Prostate gland (tissue), 2 donors: ENCODE measurements around the gene WFDC11. TPM values are rescaled to one million over a fixed set of nuclear protein-coding genes. Genes with fewer than 3 reads are reported as not detected.
"Not testable (repeated sequence)": the region's sequence is repeated elsewhere in the genome, so short reads cannot be mapped to it uniquely, and the experiment has no call there.

Source experiments
- DNase-seq: peaks from one replicate; pipeline ENCODE4 v3.0.0-alpha.2; 2019; ENCODE audit warnings: low spot score
- H3K27ac ChIP-seq, 2 donors: fragments of 200-600 bp; sonication (generic); 2 replicates each; pipeline ENCODE4 v1.5.1; 2017 to 2019
- H3K27me3 ChIP-seq: fragments of 200-600 bp; sonication (generic); replicated peaks from 2 replicates; pipeline ENCODE4 v1.5.1; 2019; ENCODE audit not compliant: insufficient read depth
- H3K36me3 ChIP-seq, 2 donors: fragments of 200-600 bp; sonication (generic); 1 replicate in 1 of 2; 2 replicates in 1 of 2; pipeline versions ENCODE4 v1.5.1 to v1.8.1; 2017 to 2019
- H3K4me1 ChIP-seq: fragments of 200-600 bp; sonication (generic); replicated peaks from 2 replicates; pipeline ENCODE4 v1.5.1; 2019
- H3K4me3 ChIP-seq, 2 donors: fragments of 200-600 bp; sonication (generic); 2 replicates each; pipeline ENCODE4 v1.5.1; 2017 to 2019
- H3K9me3 ChIP-seq: fragments of 200-600 bp; sonication (generic); 2 replicates; pipeline ENCODE4 v1.5.1; 2017
- POLR2A ChIP-seq: fragments of 450-650 bp; IDR thresholded peaks from one replicate; pipeline ENCODE4 v1.6.1; 2016; ENCODE audit warnings: antibody characterized with exemption, mild to moderate bottlenecking
- POLR2AphosphoS5 ChIP-seq: sonication (generic); formaldehyde crosslinking; IDR thresholded peaks from one replicate; pipeline ENCODE4 v1.6.1; 2017; ENCODE audit warnings: antibody characterized with exemption
- WGBS: methylation state at CpG from one replicate; pipeline ENCODE4 v1.1.5; 2018; 5-methylcytosine and 5-hydroxymethylcytosine counted together
- intact Hi-C: fragments of 100-400 bp; cut with DNase I; formaldehyde crosslinking; loops from one replicate; pipeline ENCODE4 v1.14.2; 2022
- total RNA-seq, 2 donors: library from RNA; depleted of rRNA; stranded (reverse); fragments of >200 nt; gene quantifications; one replicate each; pipeline ENCODE4 v1.1.0, GENCODE V29; 2016
- TF ChIP-seq, protein P1 (sequence below), 4 experiments: fragments of 200-600 bp in 2 of 4; fragments of 450-650 bp in 2 of 4; sonication (generic) in 2 of 4; IDR thresholded peaks; 1 replicate in 3 of 4; 2 replicates in 1 of 4; pipeline ENCODE4 v1.5.1; 2016 to 2019; ENCODE audit warnings: antibody characterized with exemption in 4 of 4, mild to moderate bottlenecking in 2 of 4, moderate library complexity in 2 of 4

The WFDC11 gene
- total RNA-seq, 2 donors from 2014 or later: not detected

DNA sequence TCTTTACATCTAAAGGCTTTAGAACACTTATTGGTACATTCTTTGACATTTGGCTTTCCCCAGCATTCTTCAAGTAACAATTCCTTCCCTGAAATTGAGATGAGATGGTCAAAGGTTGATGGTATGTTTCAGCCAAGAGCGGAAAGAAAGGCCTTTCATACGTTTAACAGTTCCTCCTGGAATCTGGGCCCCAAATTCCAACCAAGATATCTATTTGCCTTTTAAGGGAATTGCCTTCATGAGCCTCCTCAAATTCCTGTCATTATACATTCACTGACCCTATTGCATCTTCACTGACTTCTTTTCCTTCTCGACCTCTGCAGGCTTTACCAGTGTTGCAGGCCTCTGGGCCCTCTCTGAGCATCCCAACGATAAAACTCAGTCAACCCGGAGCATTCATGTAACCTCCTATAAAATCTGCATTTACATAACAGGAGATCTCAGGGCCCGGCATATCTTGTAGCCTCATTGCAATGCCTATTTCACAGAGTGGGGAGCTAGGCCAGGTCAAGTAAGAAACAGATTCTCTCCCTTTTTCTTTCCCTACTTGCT is 20.7 kb downstream of the WFDC11 start:
- TF ChIP-seq, protein P1, sequence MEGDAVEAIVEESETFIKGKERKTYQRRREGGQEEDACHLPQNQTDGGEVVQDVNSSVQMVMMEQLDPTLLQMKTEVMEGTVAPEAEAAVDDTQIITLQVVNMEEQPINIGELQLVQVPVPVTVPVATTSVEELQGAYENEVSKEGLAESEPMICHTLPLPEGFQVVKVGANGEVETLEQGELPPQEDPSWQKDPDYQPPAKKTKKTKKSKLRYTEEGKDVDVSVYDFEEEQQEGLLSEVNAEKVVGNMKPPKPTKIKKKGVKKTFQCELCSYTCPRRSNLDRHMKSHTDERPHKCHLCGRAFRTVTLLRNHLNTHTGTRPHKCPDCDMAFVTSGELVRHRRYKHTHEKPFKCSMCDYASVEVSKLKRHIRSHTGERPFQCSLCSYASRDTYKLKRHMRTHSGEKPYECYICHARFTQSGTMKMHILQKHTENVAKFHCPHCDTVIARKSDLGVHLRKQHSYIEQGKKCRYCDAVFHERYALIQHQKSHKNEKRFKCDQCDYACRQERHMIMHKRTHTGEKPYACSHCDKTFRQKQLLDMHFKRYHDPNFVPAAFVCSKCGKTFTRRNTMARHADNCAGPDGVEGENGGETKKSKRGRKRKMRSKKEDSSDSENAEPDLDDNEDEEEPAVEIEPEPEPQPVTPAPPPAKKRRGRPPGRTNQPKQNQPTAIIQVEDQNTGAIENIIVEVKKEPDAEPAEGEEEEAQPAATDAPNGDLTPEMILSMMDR (IDR thresholded peaks at IDR 0.05): no peak
- no peak for TF ChIP-seq POLR2AphosphoS5
- no peak for TF ChIP-seq POLR2A
- Histone ChIP-seq H3K36me3 (no peaks in the 10 kb centered on the region), H3K4me1 (no peaks in the 10 kb centered on the region), H3K4me3 (no peak overlapping the region), H3K27ac (no peak overlapping the region), H3K9me3 (no peaks in the 10 kb centered on the region), H3K27me3 (no peaks in the 10 kb centered on the region)
- DNase-seq: no peak
- WGBS: 81% methylated on average over 6 of the region's 6 CpGs
- intact Hi-C loops: no loop called here

DNA sequence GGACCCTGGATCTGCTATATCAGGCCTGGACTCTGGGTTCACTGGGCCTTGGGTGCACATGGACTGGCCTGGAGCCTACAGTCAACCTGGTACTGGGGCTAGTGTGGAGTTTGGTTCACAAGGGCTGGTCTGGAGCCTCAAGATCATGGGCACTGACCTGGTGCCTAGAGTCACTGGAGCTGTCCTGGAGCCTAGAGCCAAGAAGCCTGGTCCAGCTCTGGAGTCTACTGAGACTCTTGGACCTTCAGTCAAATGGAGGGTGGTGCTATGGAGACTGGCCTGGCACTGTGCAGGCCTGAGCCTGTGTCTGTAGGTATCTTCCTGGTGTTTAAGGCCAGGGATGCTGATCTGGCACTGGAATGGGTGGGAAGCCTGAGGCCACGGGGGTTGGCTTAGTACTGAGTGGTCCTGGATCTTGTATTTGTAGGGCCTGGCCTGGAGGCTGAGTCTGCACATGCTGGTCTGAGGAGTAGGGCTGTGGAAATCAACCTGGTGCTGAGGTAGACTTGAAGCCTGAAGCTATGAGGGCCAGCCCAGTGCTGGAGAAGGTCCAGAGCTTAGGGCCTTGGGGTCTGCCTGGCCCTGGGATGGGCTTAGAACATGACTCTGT is 22.5 kb downstream of the WFDC11 start:
- TF ChIP-seq POLR2AphosphoS5 (no peak), POLR2A (no peak)
- TF ChIP-seq, protein P1 (IDR thresholded peaks at IDR 0.05): no peak
- no peak overlapping the region for H3K4me3 ChIP-seq
- no peaks in the 10 kb centered on the region for H3K36me3 ChIP-seq
- H3K27me3 ChIP-seq: no peaks in the 10 kb centered on the region
- H3K4me1 ChIP-seq: no peaks in the 10 kb centered on the region
- no peak for DNase-seq
- 86% methylated on average over 1 of the region's 1 CpG for WGBS
- no peak overlapping the region for H3K27ac ChIP-seq
- H3K9me3 ChIP-seq: no peaks in the 10 kb centered on the region
- intact Hi-C loops: no loop called here

DNA sequence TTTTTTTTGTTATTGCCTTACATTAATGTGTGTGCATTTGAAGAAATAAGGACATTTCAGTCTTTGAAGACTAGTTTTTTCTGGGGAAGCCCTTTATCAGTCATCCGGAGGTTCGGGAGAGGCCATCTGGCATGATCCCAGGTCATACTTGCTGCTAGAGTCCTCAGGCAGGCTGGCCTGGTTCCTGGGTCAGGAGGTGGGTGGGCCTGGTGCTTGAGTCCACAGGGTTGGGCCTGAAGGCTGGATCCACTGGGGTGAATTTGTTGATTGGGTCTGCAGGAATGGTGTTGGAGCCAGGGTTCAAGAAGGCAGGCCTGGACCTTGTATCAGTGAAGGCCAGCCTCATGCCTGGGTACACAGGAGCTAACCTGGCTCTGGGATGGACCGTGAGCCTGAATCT is 23.2 kb downstream of the WFDC11 start:
- TF ChIP-seq POLR2AphosphoS5: no peak
- no peak for TF ChIP-seq POLR2A
- TF ChIP-seq, protein P1 (IDR thresholded peaks at IDR 0.05): no peak
- DNase-seq: no peak
- Histone ChIP-seq H3K4me1 (no peaks in the 10 kb centered on the region), H3K36me3 (no peaks in the 10 kb centered on the region), H3K27me3 (no peaks in the 10 kb centered on the region), H3K9me3 (no peaks in the 10 kb centered on the region), H3K4me3 (no peak overlapping the region), H3K27ac (no peak overlapping the region)
- intact Hi-C loops: no loop called here
- WGBS: 92% methylated on average over 3 of the region's 3 CpGs

DNA sequence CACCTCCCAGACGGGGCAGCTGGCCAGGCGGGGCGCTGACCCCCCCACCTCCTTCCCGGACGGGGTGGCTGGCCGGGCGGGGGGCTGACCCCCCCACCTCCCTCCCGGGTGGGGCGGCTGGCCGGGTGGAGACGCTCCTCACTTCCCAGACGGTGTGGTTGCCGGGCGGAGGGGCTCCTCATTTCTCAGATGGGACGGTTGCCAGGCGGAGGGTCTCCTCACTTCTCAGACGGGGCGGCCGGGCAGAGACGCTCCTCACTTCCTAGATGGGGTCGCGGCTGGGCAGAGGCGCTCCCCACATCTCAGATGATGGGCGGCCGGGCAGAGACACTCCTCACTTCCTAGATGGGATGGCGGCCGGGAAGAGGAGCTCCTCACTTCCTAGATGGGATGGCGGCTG is 24.2 kb downstream of the WFDC11 start:
- H3K4me1 ChIP-seq, H3K4me3 ChIP-seq, H3K9me3 ChIP-seq, H3K36me3 ChIP-seq, intact Hi-C loops, DNase-seq, H3K27ac ChIP-seq, H3K27me3 ChIP-seq: not testable (repeated sequence)
- WGBS: 92% methylated on average over 24 of the region's 28 CpGs

DNA sequence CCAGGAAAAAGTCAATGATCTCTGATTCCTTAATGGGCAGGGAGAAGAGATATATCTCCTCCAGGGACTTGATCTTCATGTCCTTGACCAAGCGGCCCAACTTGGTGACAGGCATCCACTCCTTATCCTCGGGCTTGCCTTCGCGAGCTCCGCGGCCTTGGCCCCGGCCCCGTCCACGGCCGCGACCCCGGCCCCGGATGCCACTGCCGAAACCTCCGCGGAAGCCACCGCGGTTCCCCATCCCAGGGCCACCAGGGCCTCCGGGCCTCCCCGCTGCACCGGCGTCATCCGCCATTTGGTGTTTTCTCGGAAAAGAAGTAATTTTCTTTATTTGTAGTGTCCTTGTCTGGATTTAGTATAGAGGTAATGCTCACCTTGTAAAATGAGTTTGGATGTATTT is 29.0 kb downstream of the WFDC11 start:
- H3K4me1 ChIP-seq, intact Hi-C loops, DNase-seq, H3K36me3 ChIP-seq, H3K27me3 ChIP-seq, H3K27ac ChIP-seq, H3K4me3 ChIP-seq, H3K9me3 ChIP-seq: not testable (repeated sequence)
- WGBS: 97% methylated on average over 24 of the region's 24 CpGs

DNA sequence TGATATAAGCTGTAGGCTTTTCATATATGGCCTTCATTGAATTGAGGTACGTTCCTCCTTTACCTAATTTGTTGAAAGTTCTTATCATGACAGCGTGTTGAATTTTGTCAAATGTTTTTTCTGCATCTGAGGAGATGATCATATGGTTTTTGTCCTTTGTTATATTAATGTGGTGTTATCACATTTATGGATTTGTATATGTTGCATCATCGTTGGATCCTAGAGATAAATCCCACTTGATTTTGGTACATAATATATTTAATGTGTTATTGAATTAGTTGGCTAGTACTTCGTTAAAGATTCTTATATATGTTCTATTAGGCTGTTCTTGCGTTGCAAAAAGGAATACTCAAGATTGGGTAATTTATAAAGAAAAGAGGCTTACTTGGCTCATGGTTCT is 30.4 kb downstream of the WFDC11 start:
- Histone ChIP-seq H3K27ac (no peak overlapping the region), H3K4me3 (no peak overlapping the region), H3K9me3 (no peaks in the 10 kb centered on the region), H3K4me1 (no peaks in the 10 kb centered on the region), H3K27me3 (no peaks in the 10 kb centered on the region), H3K36me3 (no peaks in the 10 kb centered on the region)
- TF ChIP-seq POLR2A: no peak
- no peak for TF ChIP-seq POLR2AphosphoS5
- TF ChIP-seq, protein P1 (IDR thresholded peaks at IDR 0.05): no peak
- no peak for DNase-seq
- intact Hi-C loops: no loop called here
- 91% methylated on average over 5 of the region's 5 CpGs for WGBS
